Measurements from ENCODE around the gene TNFRSF8.

The TNFRSF8 gene

GRCh38 chr1:12173631-12174121 lies 110.6 kb downstream of the TNFRSF8 start:
- peak overlapping the region; percentile 58 to 77 for H3K27ac ChIP-seq (ENCODE audit: low read depth in 2 of 2, low read length in 2 of 2)
- H3K4me1 ChIP-seq (ENCODE audit: control insufficient read depth in 2 of 2, insufficient read depth in 2 of 2, low read length in 2 of 2): peaks cover 22 to 30% of the 10 kb centered on the region in 2 donors
- peak overlapping the region in 1 of 2 donors; percentile 41 for H3K9ac ChIP-seq (ENCODE audit: low read depth in 1 of 2, low read length in 2 of 2)
- no peaks in the 10 kb centered on the region for H3K27me3 ChIP-seq (ENCODE audit: control insufficient read depth in 2 of 2, insufficient read depth in 2 of 2, low read length in 2 of 2)
- no peaks in the 10 kb centered on the region for H3K9me3 ChIP-seq (ENCODE audit: control insufficient read depth in 2 of 2, low read length in 2 of 2)
- H3K4me3 ChIP-seq (ENCODE audit: low read length in 2 of 2): peak overlapping the region in 1 of 2 donors; percentile 31
- H3K36me3 ChIP-seq (ENCODE audit: control insufficient read depth in 2 of 2, insufficient read depth in 2 of 2, low read length in 2 of 2): no peaks in the 10 kb centered on the region

- no peak overlapping the region for H3K4me3 ChIP-seq (ENCODE audit: low read length in 2 of 2)
- peaks cover 26 to 28% of the 10 kb centered on the region in 2 donors for H3K4me1 ChIP-seq (ENCODE audit: control insufficient read depth in 2 of 2, insufficient read depth in 2 of 2, low read length in 2 of 2)
- peak overlapping the region; percentile 34 to 52 for H3K27ac ChIP-seq (ENCODE audit: low read depth in 2 of 2, low read length in 2 of 2)
- no peaks in the 10 kb centered on the region for H3K27me3 ChIP-seq (ENCODE audit: control insufficient read depth in 2 of 2, insufficient read depth in 2 of 2, low read length in 2 of 2)
- H3K36me3 ChIP-seq (ENCODE audit: control insufficient read depth in 2 of 2, insufficient read depth in 2 of 2, low read length in 2 of 2): no peaks in the 10 kb centered on the region
- H3K9ac ChIP-seq (ENCODE audit: low read depth in 1 of 2, low read length in 2 of 2): no peak overlapping the region
- H3K9me3 ChIP-seq (ENCODE audit: control insufficient read depth in 2 of 2, low read length in 2 of 2): no peaks in the 10 kb centered on the region
Observed at GRCh38 chr1:12174924-12175810, 112.1 kb downstream of the TNFRSF8 start.

- Histone ChIP-seq H3K27me3 (ENCODE audit: control insufficient read depth in 2 of 2, insufficient read depth in 2 of 2, low read length in 2 of 2) (no peaks in the 10 kb centered on the region), H3K9me3 (ENCODE audit: control insufficient read depth in 2 of 2, low read length in 2 of 2) (no peaks in the 10 kb centered on the region), H3K27ac (ENCODE audit: low read depth in 2 of 2, low read length in 2 of 2) (no peak overlapping the region), H3K36me3 (ENCODE audit: control insufficient read depth in 2 of 2, insufficient read depth in 2 of 2, low read length in 2 of 2) (no peaks in the 10 kb centered on the region), H3K9ac (ENCODE audit: low read depth in 1 of 2, low read length in 2 of 2) (no peak overlapping the region), H3K4me3 (ENCODE audit: low read length in 2 of 2) (no peak overlapping the region), H3K4me1 (ENCODE audit: control insufficient read depth in 2 of 2, insufficient read depth in 2 of 2, low read length in 2 of 2) (peaks cover 26 to 28% of the 10 kb centered on the region in 2 donors)
Observed at GRCh38 chr1:12176298-12177118, 113.4 kb downstream of the TNFRSF8 start.

GRCh38 chr1:12177156-12177998 lies 114.3 kb downstream of the TNFRSF8 start:
- no peaks in the 10 kb centered on the region for H3K36me3 ChIP-seq (ENCODE audit: control insufficient read depth in 2 of 2, insufficient read depth in 2 of 2, low read length in 2 of 2)
- H3K27me3 ChIP-seq (ENCODE audit: control insufficient read depth in 2 of 2, insufficient read depth in 2 of 2, low read length in 2 of 2): no peaks in the 10 kb centered on the region
- H3K9ac ChIP-seq (ENCODE audit: low read depth in 1 of 2, low read length in 2 of 2): peak overlapping the region in 1 of 2 donors; percentile 24
- peak overlapping the region in 1 of 2 donors; percentile 56 for H3K27ac ChIP-seq (ENCODE audit: low read depth in 2 of 2, low read length in 2 of 2)
- peak overlapping the region in 1 of 2 donors; percentile 13 for H3K4me3 ChIP-seq (ENCODE audit: low read length in 2 of 2)
- peaks cover 26% of the 10 kb centered on the region in 2 donors for H3K4me1 ChIP-seq (ENCODE audit: control insufficient read depth in 2 of 2, insufficient read depth in 2 of 2, low read length in 2 of 2)
- no peaks in the 10 kb centered on the region for H3K9me3 ChIP-seq (ENCODE audit: control insufficient read depth in 2 of 2, low read length in 2 of 2)

GRCh38 chr1:12177999-12178441 lies 114.9 kb downstream of the TNFRSF8 start:
- H3K9ac ChIP-seq (ENCODE audit: low read depth in 1 of 2, low read length in 2 of 2): peak overlapping the region in 1 of 2 donors; percentile 24
- H3K4me3 ChIP-seq (ENCODE audit: low read length in 2 of 2): peak overlapping the region in 1 of 2 donors; percentile 13
- peaks cover 23 to 26% of the 10 kb centered on the region in 2 donors for H3K4me1 ChIP-seq (ENCODE audit: control insufficient read depth in 2 of 2, insufficient read depth in 2 of 2, low read length in 2 of 2)
- peak overlapping the region; percentile 20 to 56 for H3K27ac ChIP-seq (ENCODE audit: low read depth in 2 of 2, low read length in 2 of 2)
- no peaks in the 10 kb centered on the region for H3K36me3 ChIP-seq (ENCODE audit: control insufficient read depth in 2 of 2, insufficient read depth in 2 of 2, low read length in 2 of 2)
- H3K27me3 ChIP-seq (ENCODE audit: control insufficient read depth in 2 of 2, insufficient read depth in 2 of 2, low read length in 2 of 2): no peaks in the 10 kb centered on the region
- no peaks in the 10 kb centered on the region for H3K9me3 ChIP-seq (ENCODE audit: control insufficient read depth in 2 of 2, low read length in 2 of 2)

- Histone ChIP-seq H3K9me3 (ENCODE audit: control insufficient read depth in 2 of 2, low read length in 2 of 2) (no peaks in the 10 kb centered on the region), H3K4me1 (ENCODE audit: control insufficient read depth in 2 of 2, insufficient read depth in 2 of 2, low read length in 2 of 2) (peaks cover 21 to 23% of the 10 kb centered on the region in 2 donors), H3K27ac (ENCODE audit: low read depth in 2 of 2, low read length in 2 of 2) (peak overlapping the region; percentile 20 to 52), H3K36me3 (ENCODE audit: control insufficient read depth in 2 of 2, insufficient read depth in 2 of 2, low read length in 2 of 2) (no peaks in the 10 kb centered on the region), H3K9ac (ENCODE audit: low read depth in 1 of 2, low read length in 2 of 2) (peak overlapping the region in 1 of 2 donors; percentile 41), H3K27me3 (ENCODE audit: control insufficient read depth in 2 of 2, insufficient read depth in 2 of 2, low read length in 2 of 2) (no peaks in the 10 kb centered on the region), H3K4me3 (ENCODE audit: low read length in 2 of 2) (no peak overlapping the region)
Observed at GRCh38 chr1:12178511-12178910, 115.4 kb downstream of the TNFRSF8 start.

GRCh38 chr1:12179111-12179519 lies 116.0 kb downstream of the TNFRSF8 start:
- Histone ChIP-seq H3K9me3 (ENCODE audit: control insufficient read depth in 2 of 2, low read length in 2 of 2) (no peaks in the 10 kb centered on the region), H3K4me3 (ENCODE audit: low read length in 2 of 2) (no peak overlapping the region), H3K36me3 (ENCODE audit: control insufficient read depth in 2 of 2, insufficient read depth in 2 of 2, low read length in 2 of 2) (no peaks in the 10 kb centered on the region), H3K27ac (ENCODE audit: low read depth in 2 of 2, low read length in 2 of 2) (peak overlapping the region in 1 of 2 donors; percentile 52), H3K9ac (ENCODE audit: low read depth in 1 of 2, low read length in 2 of 2) (no peak overlapping the region), H3K27me3 (ENCODE audit: control insufficient read depth in 2 of 2, insufficient read depth in 2 of 2, low read length in 2 of 2) (no peaks in the 10 kb centered on the region), H3K4me1 (ENCODE audit: control insufficient read depth in 2 of 2, insufficient read depth in 2 of 2, low read length in 2 of 2) (peaks cover 20 to 21% of the 10 kb centered on the region in 2 donors)

- Histone ChIP-seq H3K27me3 (ENCODE audit: control insufficient read depth in 2 of 2, insufficient read depth in 2 of 2, low read length in 2 of 2) (no peaks in the 10 kb centered on the region), H3K27ac (ENCODE audit: low read depth in 2 of 2, low read length in 2 of 2) (peak overlapping the region; percentile 19 to 52), H3K9me3 (ENCODE audit: control insufficient read depth in 2 of 2, low read length in 2 of 2) (no peaks in the 10 kb centered on the region), H3K36me3 (ENCODE audit: control insufficient read depth in 2 of 2, insufficient read depth in 2 of 2, low read length in 2 of 2) (no peaks in the 10 kb centered on the region), H3K4me1 (ENCODE audit: control insufficient read depth in 2 of 2, insufficient read depth in 2 of 2, low read length in 2 of 2) (peaks cover 17 to 23% of the 10 kb centered on the region in 2 donors), H3K4me3 (ENCODE audit: low read length in 2 of 2) (no peak overlapping the region), H3K9ac (ENCODE audit: low read depth in 1 of 2, low read length in 2 of 2) (no peak overlapping the region)
Observed at GRCh38 chr1:12179676-12180075, 116.6 kb downstream of the TNFRSF8 start.

- peak overlapping the region in 1 of 2 donors; percentile 34 for H3K9ac ChIP-seq (ENCODE audit: low read depth in 1 of 2, low read length in 2 of 2)
Observed at GRCh38 chr1:12180315-12180714, 117.2 kb downstream of the TNFRSF8 start.

More at GRCh38 chr1:12180315-12180714, 117.2 kb downstream of the TNFRSF8 start:
- Histone ChIP-seq H3K9me3 (ENCODE audit: control insufficient read depth in 2 of 2, low read length in 2 of 2) (no peaks in the 10 kb centered on the region), H3K36me3 (ENCODE audit: control insufficient read depth in 2 of 2, insufficient read depth in 2 of 2, low read length in 2 of 2) (no peaks in the 10 kb centered on the region), H3K27me3 (ENCODE audit: control insufficient read depth in 2 of 2, insufficient read depth in 2 of 2, low read length in 2 of 2) (no peaks in the 10 kb centered on the region), H3K4me1 (ENCODE audit: control insufficient read depth in 2 of 2, insufficient read depth in 2 of 2, low read length in 2 of 2) (peaks cover 19 to 21% of the 10 kb centered on the region in 2 donors), H3K27ac (ENCODE audit: low read depth in 2 of 2, low read length in 2 of 2) (peak overlapping the region; percentile 56 to 67), H3K4me3 (ENCODE audit: low read length in 2 of 2) (no peak overlapping the region)

Data from mucosa of rectum (tissue), 2 donors.